ENCODE results near the gene CDK19. TPM values are rescaled to one million over a fixed set of nuclear protein-coding genes. Genes with fewer than 3 reads are reported as not detected.

CDK19 gene
- total RNA-seq, 1 donor from 2014 or later, result 8.3 TPM

DNA sequence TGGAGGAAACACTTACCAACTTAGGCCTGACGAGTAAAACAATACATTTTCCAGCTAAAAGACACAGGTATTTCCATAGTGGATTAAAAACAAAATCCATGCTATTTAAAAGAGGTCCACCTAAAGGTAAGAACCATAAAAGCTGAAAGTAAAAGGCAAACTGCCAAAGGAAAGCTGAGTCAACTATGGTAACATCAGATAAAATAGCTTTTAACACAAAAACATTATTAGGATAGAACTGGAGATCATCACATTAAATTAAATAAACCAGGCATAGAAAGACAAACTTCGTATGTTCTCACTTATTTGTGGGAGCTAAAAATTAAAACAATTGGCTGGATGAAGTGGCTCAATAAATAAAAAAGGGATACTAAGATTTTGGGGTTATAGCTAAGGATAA lies 172.1 kb downstream of the CDK19 start:
- intact Hi-C loops (cut with DNase I), result no loop called here
- no peak for DNase-seq (ENCODE audit: low spot score)

- intact Hi-C loops (cut with DNase I), result no loop called here
- no peak for DNase-seq (ENCODE audit: low spot score)
These were observed 172.6 kb downstream of the CDK19 start for GRCh38 chr6:110642711-110643110.

- intact Hi-C loops (cut with DNase I), result no loop called here
- DNase-seq (ENCODE audit: low spot score), result no peak
These were observed 178.5 kb downstream of the CDK19 start for GRCh38 chr6:110636781-110637180.

GRCh38 chr6:110635096-110635495 lies 180.2 kb downstream of the CDK19 start:
- intact Hi-C loops (cut with DNase I), result no loop called here
- DNase-seq (ENCODE audit: low spot score), result no peak

- intact Hi-C loops (cut with DNase I), result no loop called here
- no peak for DNase-seq (ENCODE audit: low spot score)
These were observed 181.5 kb downstream of the CDK19 start for GRCh38 chr6:110633731-110634213.

GRCh38 chr6:110629153-110629552 lies 186.1 kb downstream of the CDK19 start:
- intact Hi-C loops (cut with DNase I), result no loop called here
- DNase-seq (ENCODE audit: low spot score), result no peak

- intact Hi-C loops (cut with DNase I), result no loop called here
- no peak for DNase-seq (ENCODE audit: low spot score)
These were observed 186.9 kb downstream of the CDK19 start for GRCh38 chr6:110628330-110628729.

GRCh38 chr6:110626442-110626841 lies 188.8 kb downstream of the CDK19 start:
- intact Hi-C loops (cut with DNase I), result no loop called here
- no peak for DNase-seq (ENCODE audit: low spot score)

- intact Hi-C loops (cut with DNase I), result no loop called here
These were observed 189.4 kb downstream of the CDK19 start for GRCh38 chr6:110625883-110626282.

DNA sequence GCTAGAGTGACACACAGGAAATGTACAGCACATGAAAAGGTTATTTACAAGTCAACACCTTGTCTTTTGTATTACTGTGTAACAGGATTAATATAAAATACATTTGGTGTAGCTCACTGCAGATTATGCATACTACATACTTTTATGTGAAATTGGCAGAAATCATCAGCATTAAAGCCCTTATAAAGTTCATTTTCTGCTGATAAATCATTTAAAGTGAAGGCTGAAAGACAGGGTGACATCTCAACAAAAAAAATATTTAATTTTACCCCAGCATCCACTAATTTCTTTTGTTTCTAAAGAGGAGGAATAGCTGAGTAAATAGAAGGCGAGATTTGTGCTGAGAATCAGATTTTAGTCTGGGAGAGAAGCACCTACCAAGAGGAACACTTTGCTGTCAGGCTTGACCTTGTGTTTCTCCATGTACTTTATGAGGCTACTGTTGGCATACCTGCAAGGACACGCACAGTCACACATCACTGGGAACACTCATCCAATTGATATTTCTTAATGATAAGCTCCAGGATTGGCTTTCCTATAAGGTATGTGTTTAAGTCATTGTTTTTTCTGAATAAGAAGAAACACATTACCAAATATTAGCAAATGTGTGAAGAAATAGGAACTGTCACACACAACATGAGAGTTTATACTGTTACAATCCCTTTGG lies 192.2 kb downstream of the CDK19 start:
- intact Hi-C loops (cut with DNase I), result no loop called here
- no peak for DNase-seq (ENCODE audit: low spot score)

More at GRCh38 chr6:110625883-110626282, 189.4 kb downstream of the CDK19 start:
- DNase-seq (ENCODE audit: low spot score), result no peak

- DNase-seq (ENCODE audit: low spot score), result no peak
- intact Hi-C loops (cut with DNase I), result no loop called here
These were observed 194.2 kb downstream of the CDK19 start for GRCh38 chr6:110621061-110621460.

DNA sequence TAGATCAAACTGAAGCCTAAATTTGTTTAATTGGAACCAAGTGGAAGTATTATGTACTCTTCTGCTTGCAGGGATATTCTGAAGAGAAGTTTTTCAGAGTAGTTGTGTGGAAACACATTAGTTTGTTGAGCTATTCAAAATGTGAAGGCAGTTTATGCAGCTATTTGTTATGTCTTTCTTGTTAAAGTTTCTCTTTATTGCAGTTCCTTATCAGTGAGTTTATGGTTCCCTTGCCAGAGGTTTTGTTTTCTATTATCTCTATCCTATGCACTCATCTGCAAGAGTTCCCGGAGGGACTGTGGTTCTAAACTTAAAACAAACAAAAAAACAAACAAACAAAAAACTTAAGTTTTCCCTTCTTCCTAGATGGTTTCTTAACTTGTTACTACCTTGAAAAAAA lies 195.2 kb downstream of the CDK19 start:
- intact Hi-C loops (cut with DNase I), result no loop called here
- no peak for DNase-seq (ENCODE audit: low spot score)

- intact Hi-C loops (cut with DNase I), result loop anchor here (5.0 kb wide), 1 partner anchor 92 kb away; no protein-coding TSS in a partner anchor
- DNase-seq (ENCODE audit: low spot score), result no peak
These were observed 195.9 kb downstream of the CDK19 start for GRCh38 chr6:110619275-110619908.

GRCh38 chr6:110618591-110619267 lies 196.5 kb downstream of the CDK19 start:
- intact Hi-C loops (cut with DNase I), result loop anchor here (5.0 kb wide), 1 partner anchor 91 kb away; no protein-coding TSS in a partner anchor
- DNase-seq (ENCODE audit: low spot score), result no peak

GRCh38 chr6:110617057-110617456 lies 198.2 kb downstream of the CDK19 start:
- DNase-seq (ENCODE audit: low spot score), result no peak
- intact Hi-C loops (cut with DNase I), result loop anchor here (5.0 kb wide), 1 partner anchor 90 kb away; no protein-coding TSS in a partner anchor

DNA sequence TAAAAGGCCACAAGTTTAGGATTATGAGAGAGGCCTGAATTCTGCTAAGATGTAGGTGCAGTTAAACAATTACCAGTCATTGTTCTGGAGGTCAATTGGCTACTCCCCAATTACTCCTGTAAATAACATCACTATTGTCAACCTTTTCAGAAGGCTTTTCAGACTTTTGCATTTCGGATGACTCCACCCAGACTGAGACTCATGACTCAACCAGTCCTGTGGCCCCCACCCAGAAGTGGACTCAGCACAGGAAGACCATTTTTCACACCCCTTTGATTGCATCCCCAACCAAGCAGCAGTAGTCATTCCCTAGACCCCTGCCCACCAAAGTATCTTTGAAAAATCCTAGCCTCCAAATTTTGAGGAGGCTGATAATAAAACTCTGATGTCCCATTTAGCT lies 199.5 kb downstream of the CDK19 start:
- intact Hi-C loops (cut with DNase I), result loop anchor here (5.0 kb wide), 1 partner anchor 88 kb away; no protein-coding TSS in a partner anchor
- DNase-seq (ENCODE audit: low spot score), result no peak

DNA sequence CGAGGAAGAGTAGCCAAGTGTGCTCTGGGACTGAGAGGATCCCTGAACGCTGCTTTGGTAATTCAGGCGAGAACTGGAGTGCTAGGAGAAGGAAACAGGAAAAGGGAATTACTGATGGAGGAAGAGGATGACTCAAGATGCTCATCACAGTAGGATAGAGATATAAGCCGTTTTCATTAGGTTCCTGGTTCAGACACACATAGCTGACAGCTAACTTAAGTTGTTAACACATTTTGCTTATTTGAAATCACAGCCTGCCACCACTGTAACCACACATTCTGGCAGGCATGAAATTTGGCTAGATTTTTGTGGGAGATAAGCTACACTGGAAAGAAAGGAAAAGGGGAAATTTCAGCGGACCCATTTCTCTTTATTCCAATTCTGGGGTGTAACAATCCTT lies 200.7 kb downstream of the CDK19 start:
- no peak for DNase-seq (ENCODE audit: low spot score)
- intact Hi-C loops (cut with DNase I), result no loop called here

- DNase-seq (ENCODE audit: low spot score), result no peak
- intact Hi-C loops (cut with DNase I), result no loop called here
These were observed 201.2 kb downstream of the CDK19 start for GRCh38 chr6:110614106-110614505.

DNA sequence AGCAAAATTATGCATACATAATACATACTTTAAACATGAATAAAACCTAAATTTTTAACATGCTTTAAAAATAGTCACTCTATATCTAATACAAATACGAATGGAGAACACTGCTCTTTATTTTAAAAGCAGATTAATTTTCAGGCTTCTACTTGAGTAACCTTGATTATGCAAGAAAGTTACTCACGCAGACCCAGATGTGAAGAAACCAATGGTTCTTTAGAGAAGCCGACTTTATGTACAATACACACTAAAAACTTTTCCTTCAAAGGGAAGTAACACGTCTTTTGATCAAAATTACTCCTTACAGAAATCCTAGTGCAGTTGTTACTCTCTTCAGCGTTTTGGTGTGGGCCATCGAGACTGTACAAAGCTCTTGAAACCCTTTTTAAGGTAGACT lies 201.9 kb downstream of the CDK19 start:
- intact Hi-C loops (cut with DNase I), result no loop called here
- DNase-seq (ENCODE audit: low spot score), result no peak

- intact Hi-C loops (cut with DNase I), result no loop called here
- DNase-seq (ENCODE audit: low spot score), result no peak
These were observed 203.0 kb downstream of the CDK19 start for GRCh38 chr6:110612298-110612697.

GRCh38 chr6:110609101-110609500 lies 206.2 kb downstream of the CDK19 start:
- no peak for DNase-seq (ENCODE audit: low spot score)
- intact Hi-C loops (cut with DNase I), result no loop called here
